PC-9 (cell line): Measurements from ENCODE around the gene BCKDHB.

Experiments
- CTCF ChIP-seq: fragments of 200-600 bp; sonication (generic); conservative IDR thresholded peaks from 2 replicates; pipeline ENCODE4 v1.6.1; 2017; ENCODE audit warnings: mixed run types, antibody characterized with exemption, mild to moderate bottlenecking, moderate library complexity
- EZH2 ChIP-seq: fragments of 200-600 bp; sonication (generic); IDR thresholded peaks from 2 replicates; pipeline ENCODE4 v1.8.0; 2017; ENCODE audit warnings: antibody characterized with exemption, low read depth

GRCh38 chr6:80226699-80227098 is 120.2 kb downstream of the BCKDHB start:
- TF ChIP-seq CTCF (no peak), EZH2 (no peak)
